GM18526 (cell line): ENCODE results near the gene PRM2.

Experiments
- POLR2A ChIP-seq: IDR thresholded peaks from 3 replicates; pipeline ENCODE4 v1.6.1; 2011; ENCODE audit not compliant: insufficient read length; ENCODE audit errors: extremely low read depth

The PRM2 gene

GRCh38 chr16:11262915-11263314, 13.4 kb downstream of the PRM2 start:
- no peak for TF ChIP-seq POLR2A

- TF ChIP-seq POLR2A: no peak
Observed at GRCh38 chr16:11260596-11260966, 15.7 kb downstream of the PRM2 start.

GRCh38 chr16:11259655-11260595, 16.4 kb downstream of the PRM2 start:
- TF ChIP-seq POLR2A: no peak

- TF ChIP-seq POLR2A: no peak
Observed at GRCh38 chr16:11258553-11259492, 17.5 kb downstream of the PRM2 start.

GRCh38 chr16:11257131-11257938, 18.9 kb downstream of the PRM2 start:
- no peak for TF ChIP-seq POLR2A

GRCh38 chr16:11256661-11257130, 19.6 kb downstream of the PRM2 start:
- no peak for TF ChIP-seq POLR2A

- TF ChIP-seq POLR2A: peak; percentile 99
Observed at GRCh38 chr16:11255737-11256660, 20.3 kb downstream of the PRM2 start, which contains the start of gene SOCS1. Gene SOCS1 (minus strand): TSS chr16:11256204. CDS start chr16:11255478, 726 bp downstream.

- peak; percentile 50 for TF ChIP-seq POLR2A
Observed at GRCh38 chr16:11254913-11255736, 21.2 kb downstream of the PRM2 start.

GRCh38 chr16:11253995-11254912, 22.0 kb downstream of the PRM2 start:
- TF ChIP-seq POLR2A: no peak

GRCh38 chr16:11253009-11253994, 23.0 kb downstream of the PRM2 start:
- TF ChIP-seq POLR2A: no peak

- TF ChIP-seq POLR2A: peak; percentile 5
Observed at GRCh38 chr16:11252482-11252931, 23.8 kb downstream of the PRM2 start.
